HEK293 (cell line): ENCODE measurements around the gene LZIC.

ENCODE experiments used
- KLF8 ChIP-seq: fragments of 450-650 bp; formaldehyde crosslinking; IDR thresholded peaks from 2 replicates; pipeline ENCODE4 v1.5.1; 2016; ENCODE audit warnings: missing biosample characterization, missing genetic modification characterization
- SETDB1 ChIP-seq: IDR thresholded peaks from one replicate; pipeline ENCODE4 v1.6.1; 2017; ENCODE audit warnings: mild to moderate bottlenecking, low read length, moderate library complexity, mixed read lengths; ENCODE audit not compliant: insufficient read length
- ZFP3 ChIP-seq: fragments of 450-650 bp; formaldehyde crosslinking; IDR thresholded peaks from 2 replicates; pipeline ENCODE4 v1.5.1; 2016; ENCODE audit warnings: low read depth, missing biosample characterization, missing genetic modification characterization
- ZFP41 ChIP-seq: fragments of 450-650 bp; formaldehyde crosslinking; IDR thresholded peaks from 2 replicates; pipeline ENCODE4 v1.5.1; 2016; ENCODE audit warnings: missing biosample characterization, missing genetic modification characterization, borderline replicate concordance
- ZNF274 ChIP-seq, 2 experiments: fragments of 200-500 bp in 1 of 2; fragments of 450-650 bp in 1 of 2; sonication (Bioruptor generic) in 1 of 2; formaldehyde crosslinking in 1 of 2; IDR thresholded peaks; 2 replicates each; pipeline versions ENCODE4 v1.5.1 to v1.6.1; 2014 to 2016; ENCODE audit warnings: borderline replicate concordance in 1 of 2, inconsistent platforms in 1 of 2, low read length in 1 of 2, missing biosample characterization in 1 of 2, missing genetic modification characterization in 1 of 2
- ZNF324 ChIP-seq: fragments of 450-650 bp; formaldehyde crosslinking; IDR thresholded peaks from 2 replicates; pipeline ENCODE4 v1.5.1; 2016; ENCODE audit warnings: missing biosample characterization, missing genetic modification characterization
- ZNF658 ChIP-seq: fragments of 450-650 bp; formaldehyde crosslinking; IDR thresholded peaks from 2 replicates; pipeline ENCODE4; 2016; ENCODE audit warnings: missing biosample characterization, missing genetic modification characterization
- ZNF747 ChIP-seq: fragments of 450-650 bp; formaldehyde crosslinking; IDR thresholded peaks from 2 replicates; pipeline ENCODE4 v1.5.1; 2016; ENCODE audit warnings: missing biosample characterization, missing genetic modification characterization
- ZNF768 ChIP-seq: fragments of 450-650 bp; formaldehyde crosslinking; IDR thresholded peaks from 2 replicates; pipeline ENCODE4 v1.5.1; 2018; ENCODE audit warnings: missing biosample characterization, mild to moderate bottlenecking, missing genetic modification characterization
- TF ChIP-seq, protein P1 (sequence below): fragments of 450-650 bp; formaldehyde crosslinking; IDR thresholded peaks from 2 replicates; pipeline ENCODE4 v1.5.1; 2016; ENCODE audit warnings: missing biosample characterization, missing genetic modification characterization
- TF ChIP-seq, protein P2 (sequence below): fragments of 450-650 bp; formaldehyde crosslinking; IDR thresholded peaks from 2 replicates; pipeline ENCODE4 v1.5.1; 2017; ENCODE audit warnings: missing biosample characterization, missing genetic modification characterization

DNA sequence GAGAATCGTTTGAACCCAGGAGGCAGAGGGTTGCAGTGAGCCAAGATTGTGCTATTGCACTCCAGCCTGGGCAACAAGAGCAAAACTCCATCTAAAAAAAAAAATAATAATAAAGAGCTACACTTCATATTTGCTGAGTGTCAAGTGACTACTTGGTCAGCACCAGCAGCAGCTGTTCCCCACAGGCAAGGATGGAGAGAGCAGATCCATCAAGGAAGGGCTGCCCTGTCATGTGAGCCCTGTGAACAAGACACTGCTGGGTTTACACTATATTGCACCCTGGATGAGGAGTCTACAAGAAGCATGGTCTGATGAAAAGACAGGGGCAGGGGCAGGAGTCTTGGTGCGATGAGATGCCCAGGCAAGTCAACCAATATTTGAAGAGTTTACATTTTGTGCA is 36.7 kb downstream of the LZIC start:
- TF ChIP-seq, protein P1, sequence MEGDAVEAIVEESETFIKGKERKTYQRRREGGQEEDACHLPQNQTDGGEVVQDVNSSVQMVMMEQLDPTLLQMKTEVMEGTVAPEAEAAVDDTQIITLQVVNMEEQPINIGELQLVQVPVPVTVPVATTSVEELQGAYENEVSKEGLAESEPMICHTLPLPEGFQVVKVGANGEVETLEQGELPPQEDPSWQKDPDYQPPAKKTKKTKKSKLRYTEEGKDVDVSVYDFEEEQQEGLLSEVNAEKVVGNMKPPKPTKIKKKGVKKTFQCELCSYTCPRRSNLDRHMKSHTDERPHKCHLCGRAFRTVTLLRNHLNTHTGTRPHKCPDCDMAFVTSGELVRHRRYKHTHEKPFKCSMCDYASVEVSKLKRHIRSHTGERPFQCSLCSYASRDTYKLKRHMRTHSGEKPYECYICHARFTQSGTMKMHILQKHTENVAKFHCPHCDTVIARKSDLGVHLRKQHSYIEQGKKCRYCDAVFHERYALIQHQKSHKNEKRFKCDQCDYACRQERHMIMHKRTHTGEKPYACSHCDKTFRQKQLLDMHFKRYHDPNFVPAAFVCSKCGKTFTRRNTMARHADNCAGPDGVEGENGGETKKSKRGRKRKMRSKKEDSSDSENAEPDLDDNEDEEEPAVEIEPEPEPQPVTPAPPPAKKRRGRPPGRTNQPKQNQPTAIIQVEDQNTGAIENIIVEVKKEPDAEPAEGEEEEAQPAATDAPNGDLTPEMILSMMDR = no peak
- TF ChIP-seq, protein P2, sequence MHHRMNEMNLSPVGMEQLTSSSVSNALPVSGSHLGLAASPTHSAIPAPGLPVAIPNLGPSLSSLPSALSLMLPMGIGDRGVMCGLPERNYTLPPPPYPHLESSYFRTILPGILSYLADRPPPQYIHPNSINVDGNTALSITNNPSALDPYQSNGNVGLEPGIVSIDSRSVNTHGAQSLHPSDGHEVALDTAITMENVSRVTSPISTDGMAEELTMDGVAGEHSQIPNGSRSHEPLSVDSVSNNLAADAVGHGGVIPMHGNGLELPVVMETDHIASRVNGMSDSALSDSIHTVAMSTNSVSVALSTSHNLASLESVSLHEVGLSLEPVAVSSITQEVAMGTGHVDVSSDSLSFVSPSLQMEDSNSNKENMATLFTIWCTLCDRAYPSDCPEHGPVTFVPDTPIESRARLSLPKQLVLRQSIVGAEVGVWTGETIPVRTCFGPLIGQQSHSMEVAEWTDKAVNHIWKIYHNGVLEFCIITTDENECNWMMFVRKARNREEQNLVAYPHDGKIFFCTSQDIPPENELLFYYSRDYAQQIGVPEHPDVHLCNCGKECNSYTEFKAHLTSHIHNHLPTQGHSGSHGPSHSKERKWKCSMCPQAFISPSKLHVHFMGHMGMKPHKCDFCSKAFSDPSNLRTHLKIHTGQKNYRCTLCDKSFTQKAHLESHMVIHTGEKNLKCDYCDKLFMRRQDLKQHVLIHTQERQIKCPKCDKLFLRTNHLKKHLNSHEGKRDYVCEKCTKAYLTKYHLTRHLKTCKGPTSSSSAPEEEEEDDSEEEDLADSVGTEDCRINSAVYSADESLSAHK (tag by site-specific recombination) = no peak
- TF ChIP-seq ZNF324 (tag by site-specific recombination) (no peak), ZNF747 (tag by site-specific recombination) (no peak), ZNF274 (IDR thresholded peaks at IDR 0.05; ENCODE audit: low read length) (no peak), ZNF274 (tag by site-specific recombination; IDR thresholded peaks at IDR 0.05; ENCODE audit: borderline replicate concordance) (no peak), ZNF768 (tag by site-specific recombination) (no peak), SETDB1 (no peak), ZNF658 (tag by site-specific recombination) (no peak), KLF8 (tag by site-specific recombination) (no peak), ZFP41 (tag by site-specific recombination) (no peak), ZFP3 (tag by site-specific recombination) (no peak)
